GM21423 (cell line): ENCODE results near the gene TTC39A.
A peak's percentile ranks its signal among the peaks of the same experiment; 100 is the strongest.
"Not testable (repeated sequence)": the region's sequence is repeated elsewhere in the genome, so short reads cannot be mapped to it uniquely, and the experiment has no call there.

Experiments used
- ATAC-seq: cut with Tn5 transposase; IDR thresholded peaks from one replicate; pipeline ENCODE4 v1.9.1; 2021; ENCODE audit warnings: mild to moderate bottlenecking, moderate library complexity; ENCODE audit not compliant: unreplicated experiment

Gene TTC39A

GRCh38 chr1:51272916-51273315 is 57.4 kb downstream of the TTC39A start:
- ATAC-seq, result no peak

GRCh38 chr1:51270751-51271150 is 59.6 kb downstream of the TTC39A start:
- no peak for ATAC-seq

GRCh38 chr1:51268634-51269033 is 61.7 kb downstream of the TTC39A start:
- peak; percentile 22 for ATAC-seq

- ATAC-seq, result no peak
Measured at GRCh38 chr1:51266791-51267190, 63.6 kb downstream of the TTC39A start.

- no peak for ATAC-seq
Measured at GRCh38 chr1:51266181-51266580, 64.2 kb downstream of the TTC39A start.

GRCh38 chr1:51265618-51266017 is 64.7 kb downstream of the TTC39A start:
- no peak for ATAC-seq

GRCh38 chr1:51264451-51264850 is 65.9 kb downstream of the TTC39A start:
- no peak for ATAC-seq

GRCh38 chr1:51263147-51263877 is 67.0 kb downstream of the TTC39A start:
- no peak for ATAC-seq

- ATAC-seq, result no peak
Measured at GRCh38 chr1:51255331-51255730, 75.0 kb downstream of the TTC39A start.

- no peak for ATAC-seq
Measured at GRCh38 chr1:51253691-51254090, 76.7 kb downstream of the TTC39A start.

- ATAC-seq, result no peak
Measured at GRCh38 chr1:51252366-51252765, 78.0 kb downstream of the TTC39A start.

GRCh38 chr1:51251165-51251564 is 79.2 kb downstream of the TTC39A start:
- ATAC-seq, result not testable (repeated sequence)

- not testable (repeated sequence) for ATAC-seq
Measured at GRCh38 chr1:51250729-51251128, 79.6 kb downstream of the TTC39A start.

GRCh38 chr1:51249445-51249844 is 80.9 kb downstream of the TTC39A start:
- ATAC-seq, result no peak

- no peak for ATAC-seq
Measured at GRCh38 chr1:51247499-51247898, 82.9 kb downstream of the TTC39A start.

GRCh38 chr1:51247022-51247421 is 83.3 kb downstream of the TTC39A start:
- peak; percentile 96 for ATAC-seq

- ATAC-seq, result no peak
Measured at GRCh38 chr1:51242546-51242945, 87.8 kb downstream of the TTC39A start.

- ATAC-seq, result no peak
Measured at GRCh38 chr1:51241119-51241518, 89.2 kb downstream of the TTC39A start.

- ATAC-seq, result no peak
Measured at GRCh38 chr1:51240084-51240483, 90.3 kb downstream of the TTC39A start.

- ATAC-seq, result no peak
Measured at GRCh38 chr1:51238034-51238403, 92.3 kb downstream of the TTC39A start.

GRCh38 chr1:51237351-51238033 is 92.9 kb downstream of the TTC39A start:
- ATAC-seq, result no peak
